ENCODE results near the gene RNPEPL1. TPM values are rescaled to one million over a fixed set of nuclear protein-coding genes. Genes with fewer than 3 reads are reported as not detected.

RNPEPL1 gene
- total RNA-seq, 3 donors from 2014 or later (not counting 1 experiment from before 2014, with no cell fraction given): 145 to 167 (median 164) TPM

DNA sequence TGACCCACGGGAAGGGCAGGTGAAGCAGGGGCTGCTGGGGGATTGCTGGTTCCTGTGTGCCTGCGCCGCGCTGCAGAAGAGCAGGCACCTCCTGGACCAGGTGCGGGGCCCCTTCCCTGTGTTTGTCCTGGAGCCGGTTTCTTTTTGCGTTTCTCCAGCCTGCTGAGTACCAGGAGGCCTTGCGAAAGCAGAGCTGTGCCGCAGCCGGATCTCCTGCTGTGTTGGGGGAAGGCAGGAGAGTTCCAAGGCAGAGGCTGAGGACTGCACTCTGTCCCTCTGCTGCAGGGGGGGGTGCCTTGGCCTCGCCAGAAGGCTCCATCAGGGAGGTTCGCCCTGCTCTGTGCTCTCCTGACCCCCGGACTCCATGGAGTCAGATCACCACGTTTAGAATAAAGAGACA is 21.1 kb downstream of the RNPEPL1 start:
- H3K27me3 ChIP-seq (ENCODE audit: control insufficient read depth, insufficient read depth, low read length): no peaks in the 10 kb centered on the region
- 95% methylated on average over 14 of the region's 14 CpGs for WGBS (ENCODE audit: insufficient coverage)
- no peaks in the 10 kb centered on the region for H3K9me3 ChIP-seq (ENCODE audit: control insufficient read depth, insufficient read depth, low read length)
- H3K4me3 Mint-ChIP-seq: no peak overlapping the region
- H3K4me1 Mint-ChIP-seq: peaks cover 35 to 46% of the 10 kb centered on the region in 2 donors
- H3K36me3 ChIP-seq (ENCODE audit: control insufficient read depth, insufficient read depth, low read length): peaks cover 37% of the 10 kb centered on the region
- intact Hi-C loops (cut with micrococcal nuclease): no loop called here
- H3K4me1 ChIP-seq (ENCODE audit: control insufficient read depth, insufficient read depth, low read length): peaks cover 34% of the 10 kb centered on the region
- TF ChIP-seq, protein P1, sequence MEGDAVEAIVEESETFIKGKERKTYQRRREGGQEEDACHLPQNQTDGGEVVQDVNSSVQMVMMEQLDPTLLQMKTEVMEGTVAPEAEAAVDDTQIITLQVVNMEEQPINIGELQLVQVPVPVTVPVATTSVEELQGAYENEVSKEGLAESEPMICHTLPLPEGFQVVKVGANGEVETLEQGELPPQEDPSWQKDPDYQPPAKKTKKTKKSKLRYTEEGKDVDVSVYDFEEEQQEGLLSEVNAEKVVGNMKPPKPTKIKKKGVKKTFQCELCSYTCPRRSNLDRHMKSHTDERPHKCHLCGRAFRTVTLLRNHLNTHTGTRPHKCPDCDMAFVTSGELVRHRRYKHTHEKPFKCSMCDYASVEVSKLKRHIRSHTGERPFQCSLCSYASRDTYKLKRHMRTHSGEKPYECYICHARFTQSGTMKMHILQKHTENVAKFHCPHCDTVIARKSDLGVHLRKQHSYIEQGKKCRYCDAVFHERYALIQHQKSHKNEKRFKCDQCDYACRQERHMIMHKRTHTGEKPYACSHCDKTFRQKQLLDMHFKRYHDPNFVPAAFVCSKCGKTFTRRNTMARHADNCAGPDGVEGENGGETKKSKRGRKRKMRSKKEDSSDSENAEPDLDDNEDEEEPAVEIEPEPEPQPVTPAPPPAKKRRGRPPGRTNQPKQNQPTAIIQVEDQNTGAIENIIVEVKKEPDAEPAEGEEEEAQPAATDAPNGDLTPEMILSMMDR (IDR thresholded peaks at IDR 0.05): no peak
- no peak overlapping the region for H3K27ac ChIP-seq (ENCODE audit: low read length)
- peak overlapping the region in 1 of 2 donors; percentile 91 for H3K27ac Mint-ChIP-seq
- no peak overlapping the region for H3K4me3 ChIP-seq (ENCODE audit: low read length)
- no peaks in the 10 kb centered on the region for H3K36me3 Mint-ChIP-seq
- no peak for ATAC-seq
- no peaks in the 10 kb centered on the region for H3K9me3 Mint-ChIP-seq
- no peaks in the 10 kb centered on the region for H3K27me3 Mint-ChIP-seq (ENCODE audit: low read depth in 2 of 2)
- DNase-seq: no peak

DNA sequence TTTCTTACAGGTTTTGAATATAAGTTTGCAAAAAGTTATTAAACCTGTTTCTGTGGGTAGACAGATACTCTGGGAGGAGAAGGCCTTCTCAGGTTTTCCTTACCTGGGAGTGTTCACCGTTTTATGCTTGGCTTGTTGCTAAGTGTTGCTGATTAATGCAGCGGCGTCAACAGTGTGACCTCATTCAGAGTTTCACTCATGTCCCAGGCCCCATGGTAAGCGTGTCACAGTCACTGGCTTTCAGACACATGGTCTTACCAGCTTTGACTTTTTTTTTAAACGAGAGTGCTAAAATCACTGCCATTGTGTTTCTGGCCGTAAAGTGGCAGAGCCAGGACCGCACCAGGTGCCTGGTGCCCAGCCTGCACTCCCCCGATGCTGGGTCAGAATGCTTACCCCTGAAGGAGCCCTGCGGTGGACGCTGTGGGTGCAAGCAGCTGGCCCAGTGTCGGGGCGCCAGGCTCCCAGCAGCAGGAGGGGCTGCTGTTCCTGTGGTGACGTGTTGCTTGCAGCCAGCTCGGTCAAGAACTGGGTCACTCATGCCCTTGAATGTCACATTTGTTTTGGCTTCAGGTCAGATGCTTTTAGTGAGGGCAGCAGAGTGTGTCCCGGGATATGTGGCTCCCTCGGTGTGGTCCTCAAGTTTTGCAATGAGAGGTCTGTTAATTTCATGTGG is 21.7 kb downstream of the RNPEPL1 start:
- Mint-ChIP-seq H3K27me3 (ENCODE audit: low read depth in 2 of 2) (no peaks in the 10 kb centered on the region), H3K4me3 (no peak overlapping the region), H3K4me1 (peaks cover 29 to 40% of the 10 kb centered on the region in 2 donors), H3K27ac (no peak overlapping the region), H3K36me3 (no peaks in the 10 kb centered on the region), H3K9me3 (no peaks in the 10 kb centered on the region)
- no peak for DNase-seq
- Histone ChIP-seq H3K9me3 (ENCODE audit: control insufficient read depth, insufficient read depth, low read length) (no peaks in the 10 kb centered on the region), H3K27me3 (ENCODE audit: control insufficient read depth, insufficient read depth, low read length) (no peaks in the 10 kb centered on the region), H3K4me1 (ENCODE audit: control insufficient read depth, insufficient read depth, low read length) (peaks cover 28% of the 10 kb centered on the region), H3K4me3 (ENCODE audit: low read length) (no peak overlapping the region), H3K36me3 (ENCODE audit: control insufficient read depth, insufficient read depth, low read length) (peaks cover 38% of the 10 kb centered on the region), H3K27ac (ENCODE audit: low read length) (no peak overlapping the region)
- TF ChIP-seq, protein P1 (IDR thresholded peaks at IDR 0.05): no peak
- intact Hi-C loops (cut with micrococcal nuclease): no loop called here
- no peak for ATAC-seq
- WGBS (ENCODE audit: insufficient coverage): 88% methylated on average over 16 of the region's 16 CpGs

DNA sequence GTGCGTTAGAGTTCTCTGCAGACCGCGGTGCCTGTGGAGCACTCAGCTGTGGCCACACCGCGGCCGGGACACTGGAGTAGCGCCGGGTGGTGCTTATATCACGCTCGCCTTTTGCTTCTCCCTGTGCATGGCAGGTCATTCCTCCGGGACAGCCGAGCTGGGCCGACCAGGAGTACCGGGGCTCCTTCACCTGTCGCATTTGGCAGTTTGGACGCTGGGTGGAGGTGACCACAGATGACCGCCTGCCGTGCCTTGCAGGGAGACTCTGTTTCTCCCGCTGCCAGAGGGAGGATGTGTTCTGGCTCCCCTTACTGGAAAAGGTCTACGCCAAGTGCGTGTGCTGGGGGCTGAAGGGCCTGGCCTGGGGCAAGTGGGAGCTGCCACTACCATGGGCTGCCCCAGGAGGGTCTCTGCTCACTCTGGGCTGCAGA is 22.4 kb downstream of the RNPEPL1 start:
- Histone ChIP-seq H3K36me3 (ENCODE audit: control insufficient read depth, insufficient read depth, low read length) (peaks cover 43% of the 10 kb centered on the region), H3K4me1 (ENCODE audit: control insufficient read depth, insufficient read depth, low read length) (peaks cover 27% of the 10 kb centered on the region), H3K27me3 (ENCODE audit: control insufficient read depth, insufficient read depth, low read length) (no peaks in the 10 kb centered on the region), H3K4me3 (ENCODE audit: low read length) (no peak overlapping the region), H3K27ac (ENCODE audit: low read length) (no peak overlapping the region), H3K9me3 (ENCODE audit: control insufficient read depth, insufficient read depth, low read length) (no peaks in the 10 kb centered on the region)
- H3K27me3 Mint-ChIP-seq (ENCODE audit: low read depth in 2 of 2): no peaks in the 10 kb centered on the region
- WGBS (ENCODE audit: insufficient coverage): 98% methylated on average over 21 of the region's 21 CpGs
- no peaks in the 10 kb centered on the region for H3K9me3 Mint-ChIP-seq
- no peak overlapping the region for H3K4me3 Mint-ChIP-seq
- peaks cover 27 to 36% of the 10 kb centered on the region in 2 donors for H3K4me1 Mint-ChIP-seq
- TF ChIP-seq, protein P1 (IDR thresholded peaks at IDR 0.05): no peak
- H3K36me3 Mint-ChIP-seq: no peaks in the 10 kb centered on the region
- ATAC-seq: no peak
- DNase-seq: no peak
- H3K27ac Mint-ChIP-seq: no peak overlapping the region
- intact Hi-C loops (cut with micrococcal nuclease): no loop called here

- no peak overlapping the region for H3K27ac Mint-ChIP-seq
- H3K36me3 Mint-ChIP-seq: no peaks in the 10 kb centered on the region
- H3K36me3 ChIP-seq (ENCODE audit: control insufficient read depth, insufficient read depth, low read length): peaks cover 48% of the 10 kb centered on the region
Observed at GRCh38 chr2:240591226-240591625, 22.9 kb downstream of the RNPEPL1 start.

More at GRCh38 chr2:240591226-240591625, 22.9 kb downstream of the RNPEPL1 start:
- ATAC-seq: no peak
- Histone ChIP-seq H3K4me3 (ENCODE audit: low read length) (no peak overlapping the region), H3K27ac (ENCODE audit: low read length) (no peak overlapping the region), H3K9me3 (ENCODE audit: control insufficient read depth, insufficient read depth, low read length) (no peaks in the 10 kb centered on the region), H3K4me1 (ENCODE audit: control insufficient read depth, insufficient read depth, low read length) (peaks cover 24% of the 10 kb centered on the region), H3K27me3 (ENCODE audit: control insufficient read depth, insufficient read depth, low read length) (no peaks in the 10 kb centered on the region)
- 100% methylated on average over 2 of the region's 6 CpGs for WGBS (ENCODE audit: insufficient coverage)
- TF ChIP-seq, protein P1 (IDR thresholded peaks at IDR 0.05): no peak
- DNase-seq: no peak
- no peaks in the 10 kb centered on the region for H3K9me3 Mint-ChIP-seq
- intact Hi-C loops (cut with micrococcal nuclease): no loop called here
- H3K4me1 Mint-ChIP-seq: peaks cover 23 to 31% of the 10 kb centered on the region in 2 donors
- H3K27me3 Mint-ChIP-seq (ENCODE audit: low read depth in 2 of 2): no peaks in the 10 kb centered on the region
- H3K4me3 Mint-ChIP-seq: no peak overlapping the region
